ENCODE measurements around the gene THADA.

GRCh38 chr2:43318791-43319190, 277.0 kb downstream of the THADA start:
- TF ChIP-seq FOXJ3 (CRISPR knock-in tag; IDR thresholded peaks at IDR 0.05; ENCODE audit: borderline replicate concordance) (no peak), GTF2I (CRISPR knock-in tag; conservative IDR thresholded peaks at IDR 0.05) (no peak), MAX (CRISPR knock-in tag; IDR thresholded peaks at IDR 0.05) (no peak)
